Measurements from ENCODE around the gene HAS3. TPM values are rescaled to one million over a fixed set of nuclear protein-coding genes. Genes with fewer than 3 reads are reported as not detected.

HAS3 gene
- total and polyA plus RNA-seq, 2 donors (not counting 3 experiments of a cell fraction or from before 2014, with no cell fraction given), result 1.5 to 1.8 TPM

GRCh38 chr16:69118468-69118867, 13.0 kb downstream of the HAS3 start:
- Histone ChIP-seq H3K27me3 (ENCODE audit: control insufficient read depth in 2 of 2, insufficient read depth in 2 of 2, low read length in 2 of 2) (no peaks in the 10 kb centered on the region), H3K9me1 (replicated peaks; ENCODE audit: control insufficient read depth, extremely low read depth, insufficient read depth, low read length) (no peaks in the 10 kb centered on the region), H4K20me1 (replicated peaks; ENCODE audit: control insufficient read depth, extremely low read depth, insufficient read depth, low read length) (peaks cover 4% of the 10 kb centered on the region), H2AFZ (ENCODE audit: low read depth, low read length) (no peak overlapping the region), H3K4me3 (replicated peaks in 1 of 3; ENCODE audit: insufficient read depth in 1 of 3, low read depth in 1 of 3, low read length in 3 of 3) (no peak overlapping the region), H3K79me2 (ENCODE audit: control insufficient read depth, insufficient read depth, low read length) (peaks cover 7% of the 10 kb centered on the region), H3K9ac (replicated peaks; ENCODE audit: extremely low read depth, insufficient read depth, low read length) (no peak overlapping the region), H3K27ac (ENCODE audit: insufficient read depth, low read depth, low read length) (no peak overlapping the region), H3K36me3 (ENCODE audit: control insufficient read depth in 2 of 2, extremely low read depth in 1 of 2, insufficient read depth in 2 of 2, low read length in 2 of 2) (peaks cover 2 to 26% of the 10 kb centered on the region in 2 experiments), H3K4me1 (ENCODE audit: control insufficient read depth, extremely low read depth, insufficient read depth, low read length) (peaks cover 13% of the 10 kb centered on the region), H3K4me2 (ENCODE audit: insufficient read depth, low read length) (no peak overlapping the region), H3K9me3 (replicated peaks; ENCODE audit: control insufficient read depth, insufficient read depth, low read length) (no peaks in the 10 kb centered on the region)
- no TSS peak for BruUV-seq (replicated peaks)
- CTCF ChIA-PET, result interaction anchor here (0.9 to 2.3 kb wide), 5 partner anchors 10 to 271 kb away, joined by 3 to 11 read pairs (median 4); partner anchors contain the start of gene HAS3
- dilution Hi-C loops (cut with MboI; ENCODE audit: extremely low pct_ligation_motif_present, low sequenced_read_pairs) (no loop called here), intact Hi-C loops (cut with micrococcal nuclease) (no loop called here)
- no peak for TF ChIP-seq MAX (IDR thresholded peaks at IDR 0.05; ENCODE audit: insufficient read depth, insufficient read length)
- TF ChIP-seq EZH2 (IDR thresholded peaks at IDR 0.05; ENCODE audit: borderline replicate concordance, low read depth, low read length, severe bottlenecking), result no peak
- no peak for TF ChIP-seq CTCF (IDR thresholded peaks at IDR 0.05; ENCODE audit: extremely low read depth in 1 of 2, insufficient read depth in 1 of 2, low read depth in 1 of 2, low read length in 2 of 2)
- TF ChIP-seq FOS (IDR thresholded peaks at IDR 0.05; ENCODE audit: borderline replicate concordance, insufficient read depth, low read length), result no peak
- TF ChIP-seq GATA2 (IDR thresholded peaks at IDR 0.05; ENCODE audit: insufficient read depth, insufficient read length, low read depth, low read length), result no peak
- no peak for TF ChIP-seq JUN (IDR thresholded peaks at IDR 0.05; ENCODE audit: borderline replicate concordance, insufficient read depth, insufficient read length, low read depth)
- no peak for TF ChIP-seq POLR2A (IDR thresholded peaks at IDR 0.05; ENCODE audit: low read depth, low read length)
- no peak for TF ChIP-seq MYC (IDR thresholded peaks at IDR 0.05; ENCODE audit: low read depth, low read length)
- TF ChIP-seq POLR2AphosphoS5 (IDR thresholded peaks at IDR 0.05; ENCODE audit: insufficient read depth, low read depth, low read length), result no peak
- DNase-seq (ENCODE audit: low read depth, low spot score), result no peak
- no peak for FAIRE-seq
- POLR2A ChIA-PET, result no interaction called here
